Embryonic facial prominence (tissue), 1 donor: ENCODE measurements around the gene DCAF16.

Experiments used
- DNase-seq: peaks from one replicate; pipeline ENCODE4 v3.0.0-alpha.2; 2016; ENCODE audit errors: extremely low spot score

Gene DCAF16

DNA sequence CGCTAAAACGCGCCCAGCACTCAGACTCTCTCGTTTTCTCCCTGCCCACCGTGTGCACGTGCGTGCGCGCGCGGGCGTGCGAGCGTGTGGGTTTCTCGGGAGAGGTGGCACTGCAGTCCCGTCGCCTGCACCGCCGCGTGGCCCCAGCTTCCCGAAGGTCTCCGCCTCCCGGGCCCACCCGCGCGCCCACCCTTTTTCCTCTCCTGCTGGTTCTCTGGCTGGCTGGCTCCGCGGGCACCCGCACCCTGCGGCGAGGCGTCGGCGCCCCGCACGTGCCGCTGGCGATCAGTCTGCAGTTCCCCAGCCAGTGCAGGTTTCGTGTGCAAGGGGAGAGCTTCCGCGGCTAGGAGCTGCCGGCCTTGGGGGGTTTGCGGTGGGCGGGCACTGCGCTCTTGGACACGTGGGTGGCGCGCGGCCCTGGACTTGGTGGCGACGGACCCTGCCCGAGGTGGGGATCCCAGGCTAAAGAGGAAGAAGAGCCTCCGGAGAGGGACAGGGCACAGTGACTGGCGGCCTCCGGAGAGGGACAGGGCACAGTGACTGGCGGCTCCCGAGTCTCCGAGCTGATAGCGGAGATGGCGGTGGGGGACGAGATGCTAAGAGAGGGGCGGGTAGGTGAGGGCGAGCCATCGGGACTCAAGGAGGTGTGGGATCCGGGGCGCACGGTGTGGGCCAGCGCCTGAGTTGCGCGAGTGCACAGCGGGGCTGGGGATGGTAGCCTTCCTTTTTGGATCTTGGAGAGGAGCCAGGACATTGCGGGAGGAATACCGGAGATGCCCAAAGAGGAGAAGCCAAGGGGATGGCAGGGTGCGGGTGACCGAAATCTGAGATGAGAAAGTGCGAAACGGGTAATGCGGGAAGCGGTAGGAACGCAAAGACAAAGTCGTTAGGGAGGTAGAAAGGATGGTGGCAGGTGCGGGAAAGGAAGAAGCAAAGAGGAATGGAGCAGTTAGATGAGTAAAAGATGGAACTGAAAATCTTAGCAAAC, 29.0 kb downstream of the DCAF16 start, which contains the start of gene FAM184B:
FAM184B (minus strand) TSS at position 322 of the 988 bp plus-strand sequence. CDS start 322 bp downstream, outside the sequence.
- DNase-seq, result no peak

GRCh38 chr4:17780501-17781299, 29.9 kb downstream of the DCAF16 start:
- DNase-seq, result no peak

DNA sequence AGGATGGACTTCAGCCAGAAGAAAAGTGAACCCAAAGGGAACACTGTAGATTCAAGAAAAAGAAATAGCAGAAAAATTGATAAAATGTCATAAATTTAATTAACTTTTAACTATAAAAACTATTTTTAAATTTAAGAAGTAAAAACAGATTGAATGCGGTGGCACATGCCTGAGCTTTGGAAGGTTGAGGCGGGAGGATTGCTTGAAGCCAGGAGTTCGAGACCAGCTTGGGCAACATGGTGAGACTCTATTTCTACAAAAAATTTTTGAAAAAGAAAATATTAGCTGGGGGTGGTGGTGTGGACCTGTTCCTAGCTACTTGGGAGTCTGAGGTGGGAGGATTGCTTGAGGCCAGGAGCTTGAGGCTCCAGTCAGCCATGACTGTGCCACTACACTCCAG, 32.1 kb downstream of the DCAF16 start:
- DNase-seq, result no peak

GRCh38 chr4:17773135-17773698, 37.3 kb downstream of the DCAF16 start:
- DNase-seq, result no peak

DNA sequence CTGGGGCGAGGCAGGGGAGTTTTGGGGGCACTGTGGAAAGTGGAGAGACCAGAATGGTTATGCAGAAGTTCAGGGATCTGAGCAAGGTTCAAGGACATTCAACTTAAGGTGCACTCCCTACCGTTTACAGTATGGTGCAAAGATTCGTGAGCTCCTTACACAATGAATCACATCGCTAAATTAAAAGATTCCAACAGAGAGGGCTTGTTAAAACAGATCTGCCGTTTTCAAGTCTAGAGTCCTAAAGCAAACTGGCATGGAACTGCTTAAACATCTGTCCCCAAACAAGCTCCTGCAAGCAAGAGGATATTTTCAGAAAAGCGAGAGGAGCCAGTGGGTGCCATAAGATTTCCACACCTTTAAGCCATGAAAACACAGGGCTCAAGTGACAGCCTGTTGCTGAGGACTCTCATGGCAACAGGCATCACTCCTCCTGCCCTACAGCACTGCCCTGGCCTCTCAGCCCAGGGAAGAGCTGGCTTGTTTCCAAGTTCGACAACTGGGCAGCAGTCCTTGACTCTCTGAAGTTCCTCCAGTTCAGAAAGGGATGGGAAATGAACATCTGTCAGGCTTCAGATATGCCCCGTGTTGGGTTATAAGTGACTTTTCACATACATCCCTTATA, 39.2 kb downstream of the DCAF16 start:
- DNase-seq, result no peak

- DNase-seq, result no peak
Observed at GRCh38 chr4:17770845-17771244, 39.7 kb downstream of the DCAF16 start.

DNA sequence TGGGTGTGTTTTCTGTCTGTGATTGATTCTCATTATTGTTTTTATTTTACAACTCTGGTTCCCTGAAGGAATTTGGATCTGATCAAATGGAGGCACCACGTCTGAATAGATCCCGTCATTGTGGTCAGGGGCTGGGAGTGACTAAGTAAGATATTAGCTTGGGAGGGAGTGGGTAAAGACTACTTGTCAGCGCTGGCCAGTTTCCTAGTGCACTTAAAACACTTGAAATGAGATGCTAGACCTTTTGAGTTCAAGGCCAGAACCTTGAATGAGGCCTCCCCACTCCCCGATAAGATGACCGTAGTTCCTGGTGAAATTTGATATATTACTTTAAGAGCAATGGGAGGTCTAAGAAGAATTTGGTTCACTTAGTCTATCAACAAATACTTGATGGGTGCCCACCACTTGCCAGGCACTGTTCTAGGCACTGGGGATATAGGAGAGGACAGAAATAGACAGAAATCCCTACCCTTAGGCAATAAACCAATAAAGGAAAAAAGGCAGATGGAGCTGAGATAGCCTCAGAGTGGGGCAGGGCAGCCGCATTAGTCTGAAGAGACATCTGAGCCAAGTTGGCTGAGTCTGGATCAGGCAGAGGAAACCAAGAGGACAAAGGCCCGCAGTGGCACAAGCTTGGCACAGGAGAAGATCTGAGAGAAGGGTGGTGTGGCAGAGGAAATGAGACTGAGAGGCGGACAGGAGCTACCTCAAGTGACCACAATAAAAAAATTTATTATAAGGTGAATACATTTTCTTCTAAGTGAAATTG, 41.0 kb downstream of the DCAF16 start:
- DNase-seq, result no peak

- DNase-seq, result no peak
Observed at GRCh38 chr4:17766826-17767458, 43.6 kb downstream of the DCAF16 start.

GRCh38 chr4:17765514-17766286, 44.9 kb downstream of the DCAF16 start:
- DNase-seq, result no peak

- DNase-seq, result no peak
Observed at GRCh38 chr4:17763931-17764330, 46.6 kb downstream of the DCAF16 start.

- DNase-seq, result no peak
Observed at GRCh38 chr4:17763416-17763815, 47.1 kb downstream of the DCAF16 start.

GRCh38 chr4:17762726-17763125, 47.8 kb downstream of the DCAF16 start:
- DNase-seq, result no peak

GRCh38 chr4:17761062-17761461, 49.5 kb downstream of the DCAF16 start:
- no peak for DNase-seq

DNA sequence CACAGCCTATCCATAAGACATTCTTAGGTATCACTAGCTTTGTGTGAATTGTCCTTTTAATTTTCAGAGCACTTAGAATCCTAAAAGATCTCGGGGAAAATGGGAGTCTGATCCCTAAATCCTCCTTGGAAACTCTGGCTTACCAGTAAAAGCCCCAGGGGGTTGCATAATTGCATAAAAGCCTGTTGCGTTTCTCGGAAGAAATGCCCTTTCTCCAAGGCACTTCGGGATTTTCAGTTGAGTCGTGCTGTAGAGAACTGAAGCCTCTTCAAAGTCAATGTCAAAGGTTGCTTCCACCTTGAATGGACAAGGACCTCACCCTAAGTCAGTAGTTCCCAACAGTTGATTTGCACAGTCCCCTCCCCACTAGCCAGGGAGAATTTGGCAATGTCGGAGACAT, 49.9 kb downstream of the DCAF16 start:
- DNase-seq, result no peak

- DNase-seq, result no peak
Observed at GRCh38 chr4:17758485-17758884, 52.1 kb downstream of the DCAF16 start.

- DNase-seq, result no peak
Observed at GRCh38 chr4:17757621-17758020, 52.9 kb downstream of the DCAF16 start.

DNA sequence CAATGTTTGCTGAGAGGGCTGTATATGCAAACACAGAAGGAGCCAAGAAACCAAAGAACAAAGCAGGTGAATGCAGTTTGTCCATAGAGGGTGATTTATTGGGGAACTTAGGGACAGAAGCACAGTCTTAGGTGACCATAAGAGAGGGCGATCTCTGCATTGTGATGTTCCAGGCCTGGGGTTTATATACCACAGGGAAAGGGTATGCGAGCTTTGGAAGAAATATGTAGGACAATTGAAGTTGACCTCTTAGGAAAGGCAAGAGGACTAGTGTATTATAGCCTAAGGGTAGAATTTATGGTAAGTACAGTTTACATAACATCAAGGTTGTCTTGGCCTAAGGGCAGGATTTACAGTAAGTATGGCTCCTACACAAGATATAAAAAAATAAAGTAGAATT, 56.9 kb downstream of the DCAF16 start:
- no peak for DNase-seq
